H1 (cell line): ENCODE results near the gene GRIP2.

Experiments used
- TF ChIP-seq, protein P1 (sequence below), 3 experiments: IDR thresholded peaks; 1 replicate in 2 of 3; 2 replicates in 1 of 3; pipeline versions ENCODE4 v1.5.1 to v1.6.1; 2011; ENCODE audit warnings: low read length in 3 of 3, mild to moderate bottlenecking in 3 of 3, inconsistent platforms in 2 of 3, low read depth in 1 of 3, moderate library complexity in 1 of 3; ENCODE audit not compliant: insufficient read depth in 1 of 3; ENCODE audit errors: control extremely low read depth in 1 of 3
- TF ChIP-seq, protein P2 (sequence below): IDR thresholded peaks from 2 replicates; pipeline ENCODE4 v1.6.1; 2012; ENCODE audit warnings: inconsistent platforms

DNA sequence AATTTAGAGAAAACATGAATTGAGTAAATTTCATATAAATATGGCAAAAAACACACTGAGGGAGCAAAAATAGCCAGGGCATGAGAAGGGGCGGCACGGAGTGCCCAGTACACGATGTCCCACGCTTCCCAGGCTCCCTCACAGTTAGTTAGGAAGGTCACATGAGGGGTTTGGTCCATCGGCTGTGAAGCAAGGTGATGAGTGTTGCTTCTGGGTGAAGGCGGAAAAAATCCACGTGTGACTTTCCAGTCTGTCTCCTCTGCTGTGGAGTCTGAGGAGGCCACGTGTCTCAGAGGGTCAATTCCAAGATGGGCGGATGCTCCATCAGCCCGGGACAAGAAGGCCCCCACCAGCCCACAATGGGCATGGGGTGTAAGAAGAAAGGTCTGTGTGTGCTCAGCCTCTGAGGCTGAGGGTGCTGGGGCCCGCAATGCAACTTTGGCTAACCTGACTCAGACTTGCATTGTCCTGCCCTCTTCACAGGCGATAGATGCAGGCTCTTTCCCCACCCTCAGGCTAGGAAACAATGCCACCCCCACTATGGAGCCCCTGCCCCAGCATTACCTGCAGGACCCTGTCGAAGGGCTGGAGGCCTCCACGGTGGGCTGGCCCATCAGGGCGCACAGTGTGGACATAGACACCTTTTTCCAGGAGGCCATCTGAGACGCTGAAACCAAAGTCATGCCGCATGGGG lies 45.7 kb downstream of the GRIP2 start:
- TF ChIP-seq, protein P1, sequence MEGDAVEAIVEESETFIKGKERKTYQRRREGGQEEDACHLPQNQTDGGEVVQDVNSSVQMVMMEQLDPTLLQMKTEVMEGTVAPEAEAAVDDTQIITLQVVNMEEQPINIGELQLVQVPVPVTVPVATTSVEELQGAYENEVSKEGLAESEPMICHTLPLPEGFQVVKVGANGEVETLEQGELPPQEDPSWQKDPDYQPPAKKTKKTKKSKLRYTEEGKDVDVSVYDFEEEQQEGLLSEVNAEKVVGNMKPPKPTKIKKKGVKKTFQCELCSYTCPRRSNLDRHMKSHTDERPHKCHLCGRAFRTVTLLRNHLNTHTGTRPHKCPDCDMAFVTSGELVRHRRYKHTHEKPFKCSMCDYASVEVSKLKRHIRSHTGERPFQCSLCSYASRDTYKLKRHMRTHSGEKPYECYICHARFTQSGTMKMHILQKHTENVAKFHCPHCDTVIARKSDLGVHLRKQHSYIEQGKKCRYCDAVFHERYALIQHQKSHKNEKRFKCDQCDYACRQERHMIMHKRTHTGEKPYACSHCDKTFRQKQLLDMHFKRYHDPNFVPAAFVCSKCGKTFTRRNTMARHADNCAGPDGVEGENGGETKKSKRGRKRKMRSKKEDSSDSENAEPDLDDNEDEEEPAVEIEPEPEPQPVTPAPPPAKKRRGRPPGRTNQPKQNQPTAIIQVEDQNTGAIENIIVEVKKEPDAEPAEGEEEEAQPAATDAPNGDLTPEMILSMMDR (IDR thresholded peaks at IDR 0.05; ENCODE audit: control extremely low read depth in 1 of 3, insufficient read depth in 1 of 3, low read depth in 1 of 3, low read length in 3 of 3), result no peak
- TF ChIP-seq, protein P2, sequence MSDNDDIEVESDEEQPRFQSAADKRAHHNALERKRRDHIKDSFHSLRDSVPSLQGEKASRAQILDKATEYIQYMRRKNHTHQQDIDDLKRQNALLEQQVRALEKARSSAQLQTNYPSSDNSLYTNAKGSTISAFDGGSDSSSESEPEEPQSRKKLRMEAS, result no peak
